Measurements from ENCODE around the gene DLX4.

DNA sequence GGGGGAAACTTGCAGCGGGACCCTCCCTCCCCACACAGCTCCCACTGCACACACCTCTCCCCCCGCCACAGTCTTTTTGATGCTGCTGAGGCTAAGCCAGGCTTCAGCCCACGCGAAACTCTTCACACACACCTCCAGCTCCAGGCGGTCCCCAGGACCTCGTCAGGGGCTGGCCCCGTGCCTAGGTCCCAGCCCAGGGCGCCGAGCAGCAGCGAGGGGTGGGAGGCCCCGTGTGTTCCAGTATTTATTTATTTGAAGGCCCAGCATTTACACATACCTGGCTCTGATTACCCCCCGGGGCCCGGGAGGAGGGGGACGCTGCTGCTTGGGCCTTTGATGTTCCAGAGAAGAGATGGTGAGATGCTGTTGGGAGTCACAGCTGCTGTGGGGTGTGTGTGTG lies 44.9 kb upstream of the DLX4 start:
- TF ChIP-seq POLR2AphosphoS5 (IDR thresholded peaks at IDR 0.05; ENCODE audit: borderline replicate concordance, low read depth, low read length) (no peak), EZH2 (IDR thresholded peaks at IDR 0.05) (no peak), FOXP2 (optimal IDR thresholded peaks at IDR 0.05; ENCODE audit: control extremely low read depth, extremely low read length, insufficient read depth) (no peak)
